Ishikawa (cell line): Measurements from ENCODE around the gene MXI1.

Experiments used
- CEBPB ChIP-seq: IDR thresholded peaks from 2 replicates; pipeline ENCODE4 v1.6.1; 2012
- CREB1 ChIP-seq: IDR thresholded peaks from 2 replicates; pipeline ENCODE4 v1.6.1; 2012; ENCODE audit warnings: low read depth
- EGR1 ChIP-seq: IDR thresholded peaks from 2 replicates; pipeline ENCODE4 v1.6.1; 2012
- EP300 ChIP-seq: IDR thresholded peaks from 2 replicates; pipeline ENCODE4 v1.6.1; 2012; ENCODE audit warnings: borderline replicate concordance
- FOXM1 ChIP-seq: IDR thresholded peaks from 2 replicates; pipeline ENCODE4 v1.6.1; 2012; ENCODE audit warnings: low read depth, borderline replicate concordance
- NFIC ChIP-seq: IDR thresholded peaks from 2 replicates; pipeline ENCODE4 v1.6.1; 2012
- RAD21 ChIP-seq: IDR thresholded peaks from 2 replicates; pipeline ENCODE4 v1.6.1; 2012; ENCODE audit warnings: low read depth
- TAF1 ChIP-seq: IDR thresholded peaks from 2 replicates; pipeline ENCODE4 v1.6.1; 2012; ENCODE audit warnings: low read depth, mild to moderate bottlenecking
- TCF12 ChIP-seq: IDR thresholded peaks from 2 replicates; pipeline ENCODE4 v1.6.1; 2012; ENCODE audit warnings: low read depth
- TEAD4 ChIP-seq: IDR thresholded peaks from 2 replicates; pipeline ENCODE4 v1.6.1; 2012
- YY1 ChIP-seq: IDR thresholded peaks from 2 replicates; pipeline ENCODE4 v1.6.1; 2012; ENCODE audit warnings: low read depth
- ZBTB7A ChIP-seq: IDR thresholded peaks from 2 replicates; pipeline ENCODE4 v1.6.1; 2012; ENCODE audit warnings: low read depth
- TF ChIP-seq, protein P1 (sequence below): IDR thresholded peaks from 2 replicates; pipeline ENCODE4 v1.6.1; 2012
- TF ChIP-seq, protein P2 (sequence below): IDR thresholded peaks from 2 replicates; pipeline ENCODE4 v1.6.1; 2012
- TF ChIP-seq, protein P3 (sequence below): IDR thresholded peaks from 2 replicates; pipeline ENCODE4 v1.6.1; 2012; ENCODE audit warnings: low read depth, mild to moderate bottlenecking

MXI1 gene

DNA sequence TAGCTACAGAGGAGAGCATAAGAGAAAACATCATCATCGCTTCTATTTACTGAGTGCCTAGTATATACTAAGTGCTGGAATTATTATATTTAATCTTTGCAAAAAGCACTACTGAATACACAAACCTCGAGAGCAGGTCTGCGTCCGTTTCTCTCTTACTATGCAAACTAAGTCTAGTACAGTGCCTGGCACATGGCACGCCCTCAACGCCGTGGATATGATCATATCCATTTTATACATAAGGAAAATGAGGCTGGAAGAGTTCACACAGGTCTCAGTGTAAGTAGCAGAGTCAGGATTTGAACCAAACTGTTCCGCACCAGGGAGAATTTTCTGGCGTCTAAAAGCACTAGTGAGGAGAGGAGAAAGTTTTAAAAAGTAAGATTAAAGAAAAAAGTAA lies 17.6 kb downstream of the MXI1 start:
- TF ChIP-seq NFIC (no peak), EP300 (no peak)
- TF ChIP-seq, protein P1, sequence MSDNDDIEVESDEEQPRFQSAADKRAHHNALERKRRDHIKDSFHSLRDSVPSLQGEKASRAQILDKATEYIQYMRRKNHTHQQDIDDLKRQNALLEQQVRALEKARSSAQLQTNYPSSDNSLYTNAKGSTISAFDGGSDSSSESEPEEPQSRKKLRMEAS: no peak

DNA sequence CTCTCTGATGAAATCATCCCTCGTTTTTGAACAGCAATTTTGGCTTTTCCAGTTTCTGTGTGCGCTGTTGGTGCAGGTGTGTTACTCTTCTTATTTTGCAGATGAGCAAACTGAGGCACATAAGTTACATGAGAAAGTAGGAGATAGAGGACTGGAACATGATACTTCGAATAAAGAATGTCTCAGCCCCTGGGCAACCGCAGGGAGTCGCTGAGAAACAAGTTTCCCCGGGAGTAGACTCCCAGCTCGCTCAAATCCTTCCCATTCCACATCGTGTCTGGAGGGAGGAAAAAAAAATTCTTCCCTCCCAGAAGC lies 18.0 kb downstream of the MXI1 start:
- TF ChIP-seq, protein P1: no peak
- TF ChIP-seq FOXM1: no peak
- TF ChIP-seq CEBPB: no peak
- TF ChIP-seq, protein P2, sequence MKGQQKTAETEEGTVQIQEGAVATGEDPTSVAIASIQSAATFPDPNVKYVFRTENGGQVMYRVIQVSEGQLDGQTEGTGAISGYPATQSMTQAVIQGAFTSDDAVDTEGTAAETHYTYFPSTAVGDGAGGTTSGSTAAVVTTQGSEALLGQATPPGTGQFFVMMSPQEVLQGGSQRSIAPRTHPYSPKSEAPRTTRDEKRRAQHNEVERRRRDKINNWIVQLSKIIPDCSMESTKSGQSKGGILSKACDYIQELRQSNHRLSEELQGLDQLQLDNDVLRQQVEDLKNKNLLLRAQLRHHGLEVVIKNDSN: no peak
- TF ChIP-seq ZBTB7A: no peak
- no peak for TF ChIP-seq EP300
- no peak for TF ChIP-seq YY1
- TF ChIP-seq RAD21: no peak
- TF ChIP-seq CREB1: no peak
- no peak for TF ChIP-seq TEAD4
- TF ChIP-seq EGR1: no peak
- TF ChIP-seq TCF12: no peak
- TF ChIP-seq, protein P3, sequence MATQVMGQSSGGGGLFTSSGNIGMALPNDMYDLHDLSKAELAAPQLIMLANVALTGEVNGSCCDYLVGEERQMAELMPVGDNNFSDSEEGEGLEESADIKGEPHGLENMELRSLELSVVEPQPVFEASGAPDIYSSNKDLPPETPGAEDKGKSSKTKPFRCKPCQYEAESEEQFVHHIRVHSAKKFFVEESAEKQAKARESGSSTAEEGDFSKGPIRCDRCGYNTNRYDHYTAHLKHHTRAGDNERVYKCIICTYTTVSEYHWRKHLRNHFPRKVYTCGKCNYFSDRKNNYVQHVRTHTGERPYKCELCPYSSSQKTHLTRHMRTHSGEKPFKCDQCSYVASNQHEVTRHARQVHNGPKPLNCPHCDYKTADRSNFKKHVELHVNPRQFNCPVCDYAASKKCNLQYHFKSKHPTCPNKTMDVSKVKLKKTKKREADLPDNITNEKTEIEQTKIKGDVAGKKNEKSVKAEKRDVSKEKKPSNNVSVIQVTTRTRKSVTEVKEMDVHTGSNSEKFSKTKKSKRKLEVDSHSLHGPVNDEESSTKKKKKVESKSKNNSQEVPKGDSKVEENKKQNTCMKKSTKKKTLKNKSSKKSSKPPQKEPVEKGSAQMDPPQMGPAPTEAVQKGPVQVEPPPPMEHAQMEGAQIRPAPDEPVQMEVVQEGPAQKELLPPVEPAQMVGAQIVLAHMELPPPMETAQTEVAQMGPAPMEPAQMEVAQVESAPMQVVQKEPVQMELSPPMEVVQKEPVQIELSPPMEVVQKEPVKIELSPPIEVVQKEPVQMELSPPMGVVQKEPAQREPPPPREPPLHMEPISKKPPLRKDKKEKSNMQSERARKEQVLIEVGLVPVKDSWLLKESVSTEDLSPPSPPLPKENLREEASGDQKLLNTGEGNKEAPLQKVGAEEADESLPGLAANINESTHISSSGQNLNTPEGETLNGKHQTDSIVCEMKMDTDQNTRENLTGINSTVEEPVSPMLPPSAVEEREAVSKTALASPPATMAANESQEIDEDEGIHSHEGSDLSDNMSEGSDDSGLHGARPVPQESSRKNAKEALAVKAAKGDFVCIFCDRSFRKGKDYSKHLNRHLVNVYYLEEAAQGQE: no peak
- TF ChIP-seq TAF1: no peak
- TF ChIP-seq NFIC: no peak

DNA sequence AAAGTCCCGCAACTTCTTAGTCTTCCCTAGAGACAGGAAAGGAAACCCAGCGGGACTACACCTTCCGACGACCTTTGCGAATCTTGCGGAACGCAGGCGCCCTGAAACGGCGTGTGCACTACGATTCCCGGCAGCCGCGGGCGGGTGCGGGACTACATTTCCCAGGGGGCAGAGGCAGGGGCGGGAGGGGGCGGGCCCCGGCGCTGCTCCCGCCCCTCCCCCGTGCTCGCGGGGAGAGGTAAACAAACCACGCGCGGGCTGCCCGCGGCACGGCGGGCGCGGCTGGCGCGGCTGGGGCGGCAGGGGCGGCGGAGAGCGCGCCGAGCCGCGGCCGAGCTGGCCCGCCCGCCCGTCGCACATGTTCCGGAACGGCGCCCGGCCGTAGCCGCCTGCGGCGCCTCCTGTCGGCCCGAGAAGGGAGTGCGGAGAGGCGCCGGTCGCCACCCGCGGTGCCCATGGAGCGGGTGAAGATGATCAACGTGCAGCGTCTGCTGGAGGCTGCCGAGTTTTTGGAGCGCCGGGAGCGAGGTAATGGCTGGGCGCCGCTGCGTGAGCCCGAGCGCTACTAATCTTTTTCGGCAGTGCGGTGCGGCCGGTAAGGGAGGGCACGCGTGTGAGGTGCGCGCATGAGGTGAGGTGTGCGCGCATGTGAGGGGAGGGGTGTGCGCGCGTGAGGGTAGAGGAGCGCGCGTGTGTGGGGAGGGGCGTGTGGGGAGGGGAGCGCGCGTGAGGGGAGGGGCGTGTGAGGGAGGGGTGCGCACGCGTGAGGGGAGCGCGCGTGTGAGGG lies 18.5 kb downstream of the MXI1 start:
- TF ChIP-seq CREB1: peak; percentile 95
- peak; percentile 43; the same call in 1 of the 2 replicates for TF ChIP-seq FOXM1
- TF ChIP-seq, protein P2: peak; percentile 38
- TF ChIP-seq ZBTB7A: no peak
- TF ChIP-seq EP300: peak; percentile 21
- TF ChIP-seq EGR1: peak; percentile 49; the same call in 1 of the 2 replicates
- peak; percentile 53 for TF ChIP-seq RAD21
- peak; percentile 72 for TF ChIP-seq TCF12
- TF ChIP-seq, protein P1: peak; percentile 73
- TF ChIP-seq, protein P3: no peak
- peak; percentile 16; the same call in 1 of the 2 replicates for TF ChIP-seq TEAD4
- no peak for TF ChIP-seq CEBPB
- TF ChIP-seq TAF1: no peak
- TF ChIP-seq NFIC: no peak
- TF ChIP-seq YY1: peak; percentile 68; the same call in 1 of the 2 replicates

DNA sequence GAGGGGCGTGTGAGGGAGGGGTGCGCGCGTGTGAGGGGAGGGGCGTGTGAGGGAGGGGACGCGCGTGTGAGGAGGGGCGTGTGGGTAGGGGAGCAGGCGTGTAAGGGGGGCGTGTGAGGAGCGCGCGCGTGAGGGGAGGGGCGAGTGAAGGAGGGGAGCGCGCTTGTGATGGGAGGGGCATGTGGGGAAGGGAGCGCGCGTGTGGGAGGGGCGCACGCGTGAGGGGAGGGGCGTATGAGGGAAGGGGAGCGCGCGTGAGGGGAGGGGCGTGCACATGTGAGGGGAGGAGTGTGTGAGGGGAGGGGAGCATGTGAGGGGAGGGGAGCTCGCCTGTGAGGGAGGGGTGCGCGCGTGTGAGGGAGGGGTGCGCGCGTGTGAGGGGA lies 19.1 kb downstream of the MXI1 start:
- TF ChIP-seq RAD21: no peak
- TF ChIP-seq, protein P2: no peak
- no peak for TF ChIP-seq YY1

DNA sequence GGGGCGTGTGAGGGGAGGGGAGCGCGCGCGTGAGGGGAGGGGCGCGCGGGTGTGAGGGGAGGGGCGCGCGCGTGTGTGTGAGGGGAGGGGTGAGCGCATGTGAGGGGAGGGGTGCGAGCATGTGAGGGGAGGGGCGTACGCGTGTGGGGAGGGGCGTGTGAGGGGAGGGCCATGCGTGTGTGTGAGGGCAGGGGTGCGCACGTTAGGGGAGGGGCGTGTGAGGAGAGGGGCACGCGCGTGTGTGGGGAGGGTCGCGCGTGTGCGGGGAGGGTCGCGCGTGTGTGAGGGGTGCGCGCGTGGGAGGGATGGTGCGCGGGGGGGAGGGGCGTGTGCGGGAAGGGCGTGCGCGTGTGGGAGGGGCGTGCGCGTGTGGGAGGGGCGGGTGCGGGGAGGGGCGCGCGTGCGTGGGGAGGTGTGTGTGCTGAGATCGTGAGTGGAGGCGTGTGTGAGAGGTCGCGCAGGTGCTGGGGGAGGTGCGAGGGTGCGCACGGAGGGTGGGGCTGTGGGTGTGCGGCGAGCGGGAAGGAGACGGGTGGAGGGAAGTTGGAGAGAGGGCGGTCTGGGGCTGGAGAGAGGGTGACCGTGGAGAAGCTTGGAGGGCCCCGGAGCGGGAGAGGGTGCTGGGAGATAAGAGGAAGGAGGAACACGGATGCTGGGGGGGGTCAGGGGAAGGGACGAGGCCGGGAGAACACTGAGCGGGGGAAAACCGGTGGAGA lies 19.7 kb downstream of the MXI1 start:
- TF ChIP-seq ZBTB7A: peak; percentile 73
- no peak; the same call in 1 of the 2 replicates for TF ChIP-seq RAD21
- 0 out of 2 replicates have a peak, but pooled peaks have one; percentile 10 for TF ChIP-seq YY1
- TF ChIP-seq TCF12: peak; percentile 12; the same call in 1 of the 2 replicates
- peak; percentile 64; the same call in 1 of the 2 replicates for TF ChIP-seq EGR1
- TF ChIP-seq, protein P1: peak; percentile 66
- no peak for TF ChIP-seq EP300
- TF ChIP-seq CREB1: no peak
- 0 out of 2 replicates have a peak, but pooled peaks have one; percentile 6 for TF ChIP-seq TEAD4
